H7 (cell line): Measurements from ENCODE around the gene GPR37. TPM values are rescaled to one million over a fixed set of nuclear protein-coding genes. Genes with fewer than 3 reads are reported as not detected.

Source experiments
- total RNA-seq: library from RNA; depleted of rRNA; stranded (reverse); fragments of >200 nt; shearing (Covaris generic); gene quantifications from 2 replicates; pipeline ENCODE4 v1.2.3, GENCODE V29; 2014; rRNA removed

GPR37 gene
- total RNA-seq, 1 experiment from 2014 or later: 20.0 TPM

Other genes with a start within 250 kb of the GPR37 start
- 36.2 and 58.3 TPM in 2 replicates for gene POT1, start 164.0 kb upstream of the GPR37 start, total RNA-seq